GM18511 (cell line): Measurements from ENCODE around the gene EPS8L2.

Experiments used
- ATAC-seq: cut with Tn5 transposase; IDR thresholded peaks from one replicate; pipeline ENCODE4 v1.9.1; 2021; ENCODE audit warnings: mild to moderate bottlenecking, moderate library complexity; ENCODE audit not compliant: unreplicated experiment

EPS8L2 gene

GRCh38 chr11:748007-748359 is 42.0 kb downstream of the EPS8L2 start:
- peak; percentile 23 for ATAC-seq

GRCh38 chr11:749731-750130 is 43.7 kb downstream of the EPS8L2 start:
- ATAC-seq = no peak

- no peak for ATAC-seq
Measured at GRCh38 chr11:760236-760635, 54.2 kb downstream of the EPS8L2 start.

GRCh38 chr11:761526-762108 is 55.6 kb downstream of the EPS8L2 start:
- no peak for ATAC-seq

GRCh38 chr11:762421-763072 is 56.5 kb downstream of the EPS8L2 start:
- ATAC-seq = no peak

DNA sequence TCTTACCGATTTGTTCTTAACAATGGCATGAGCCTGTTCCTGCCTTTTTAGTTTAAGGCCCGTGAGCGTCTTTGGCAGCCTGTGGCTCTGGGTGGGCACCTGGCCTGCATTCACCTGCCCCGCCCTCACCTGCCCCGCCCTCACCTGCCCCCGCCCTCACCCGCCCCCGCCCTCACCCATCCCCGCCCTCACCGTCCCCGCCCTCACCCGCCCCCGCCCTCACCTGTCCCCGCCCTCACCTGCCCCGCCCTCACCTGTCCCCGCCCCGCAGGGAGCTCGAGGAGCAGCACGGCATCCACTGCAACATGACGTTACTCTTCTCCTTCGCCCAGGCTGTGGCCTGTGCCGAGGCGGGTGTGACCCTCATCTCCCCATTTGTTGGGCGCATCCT is 57.0 kb downstream of the EPS8L2 start:
- ATAC-seq = no peak

- ATAC-seq = no peak
Measured at GRCh38 chr11:763549-764321, 57.7 kb downstream of the EPS8L2 start.

- ATAC-seq = no peak
Measured at GRCh38 chr11:764322-765024, 58.4 kb downstream of the EPS8L2 start.

- ATAC-seq = no peak
Measured at GRCh38 chr11:765025-765801, 59.2 kb downstream of the EPS8L2 start.

DNA sequence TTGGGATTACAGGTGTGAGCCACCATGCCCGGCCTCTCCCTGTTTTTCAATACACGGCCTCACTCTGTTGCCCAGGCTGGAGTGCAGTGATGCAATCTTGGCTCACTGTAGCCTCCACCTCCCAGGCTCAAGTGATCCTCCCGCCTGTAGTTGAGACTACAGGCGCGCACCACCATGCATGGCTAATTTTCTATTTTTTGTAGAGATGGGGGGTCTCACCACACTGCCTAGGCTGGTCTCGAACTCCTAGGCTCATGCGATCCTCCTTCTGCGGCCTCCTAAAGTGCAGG is 59.7 kb downstream of the EPS8L2 start:
- no peak for ATAC-seq

- ATAC-seq = no peak
Measured at GRCh38 chr11:766106-766935, 60.3 kb downstream of the EPS8L2 start.

DNA sequence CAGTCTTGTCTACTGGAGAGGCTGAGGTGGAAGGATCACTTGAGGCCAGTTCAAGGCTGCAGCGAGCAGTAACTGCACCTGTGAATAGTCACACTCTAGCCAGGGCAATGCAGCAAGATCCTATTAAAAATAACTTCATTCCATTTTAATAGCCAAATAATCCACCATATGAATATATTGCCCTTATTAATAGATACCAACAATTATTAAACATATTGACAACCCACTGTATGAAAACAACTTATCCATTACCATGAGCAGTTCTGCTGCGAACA is 60.8 kb downstream of the EPS8L2 start:
- ATAC-seq = no peak

DNA sequence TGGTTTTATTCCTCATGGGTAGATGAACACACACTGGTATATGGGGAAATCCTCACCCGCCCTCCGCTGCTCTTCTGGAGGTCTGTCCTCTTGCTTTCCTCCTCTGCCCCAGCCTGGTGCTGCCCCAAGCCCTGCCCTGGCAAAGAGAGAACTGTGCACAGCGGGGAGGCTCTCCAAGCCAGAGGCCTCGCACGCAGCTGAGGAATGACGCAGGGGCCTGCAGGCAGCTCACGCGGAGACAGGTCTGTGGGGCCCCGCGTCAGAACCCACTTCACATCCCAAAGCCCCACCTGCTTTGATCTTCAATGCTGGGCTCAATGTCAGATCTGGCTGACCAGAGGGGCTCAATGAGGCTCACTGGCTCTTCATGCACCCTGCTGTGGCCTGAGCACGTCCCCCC is 61.2 kb downstream of the EPS8L2 start:
- no peak for ATAC-seq

GRCh38 chr11:769887-770641 is 64.0 kb downstream of the EPS8L2 start:
- ATAC-seq = no peak

- no peak for ATAC-seq
Measured at GRCh38 chr11:770642-771616, 64.9 kb downstream of the EPS8L2 start.

GRCh38 chr11:771617-772204 is 65.7 kb downstream of the EPS8L2 start:
- no peak for ATAC-seq

DNA sequence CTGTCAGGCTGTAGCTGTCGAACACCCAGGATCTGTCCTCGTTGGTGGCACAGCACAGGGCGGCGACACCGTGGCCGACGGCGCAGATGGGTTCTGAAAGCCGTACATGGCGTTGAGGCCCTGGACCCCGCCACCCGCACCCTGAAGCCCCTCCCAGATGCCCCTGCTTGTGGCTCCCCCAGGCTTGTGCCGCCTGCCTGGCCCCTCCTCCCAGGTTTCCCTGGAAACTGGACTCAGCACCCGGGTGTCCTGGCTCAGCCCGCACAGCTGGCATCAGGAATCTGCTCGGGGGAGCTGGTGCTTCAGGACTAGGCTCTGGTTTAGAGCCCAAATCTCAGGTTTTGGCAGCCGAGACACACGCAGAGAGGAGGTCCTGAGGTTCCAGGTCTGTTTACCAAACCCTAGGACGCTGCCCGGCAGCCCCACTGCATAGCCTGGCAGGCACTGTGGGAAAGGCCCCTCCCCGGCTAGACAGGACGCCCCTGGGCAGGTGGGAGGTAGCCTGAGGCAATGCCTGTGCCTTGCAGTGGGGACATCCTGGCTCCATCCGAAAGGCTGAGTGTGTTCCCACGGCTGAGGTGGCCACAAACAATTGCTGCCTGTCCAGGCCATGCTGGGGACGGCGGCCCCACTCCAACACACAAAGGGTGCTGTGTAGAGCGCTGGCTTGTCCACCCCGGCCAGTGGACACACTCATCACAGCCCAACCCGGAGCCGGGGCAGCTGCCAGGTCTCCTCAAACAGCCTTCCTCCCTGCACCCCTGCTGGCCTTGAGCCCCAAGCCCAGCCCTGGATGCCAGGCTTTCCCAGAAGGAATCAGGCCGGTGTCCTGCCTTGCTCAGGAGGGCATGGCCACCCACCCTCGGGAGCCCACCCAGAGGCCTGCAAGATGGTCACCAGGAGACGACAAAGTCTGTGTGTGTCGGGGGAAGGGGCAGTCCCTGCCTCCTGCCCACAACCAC is 66.7 kb downstream of the EPS8L2 start:
- no peak for ATAC-seq
